HG02885 (cell line): ENCODE results near the gene OPCML.

ENCODE experiments used
- ATAC-seq: cut with Tn5 transposase; IDR thresholded peaks from one replicate; pipeline ENCODE4 v1.9.1; 2021; ENCODE audit warnings: mild to moderate bottlenecking; ENCODE audit not compliant: unreplicated experiment, poor library complexity

Gene OPCML

DNA sequence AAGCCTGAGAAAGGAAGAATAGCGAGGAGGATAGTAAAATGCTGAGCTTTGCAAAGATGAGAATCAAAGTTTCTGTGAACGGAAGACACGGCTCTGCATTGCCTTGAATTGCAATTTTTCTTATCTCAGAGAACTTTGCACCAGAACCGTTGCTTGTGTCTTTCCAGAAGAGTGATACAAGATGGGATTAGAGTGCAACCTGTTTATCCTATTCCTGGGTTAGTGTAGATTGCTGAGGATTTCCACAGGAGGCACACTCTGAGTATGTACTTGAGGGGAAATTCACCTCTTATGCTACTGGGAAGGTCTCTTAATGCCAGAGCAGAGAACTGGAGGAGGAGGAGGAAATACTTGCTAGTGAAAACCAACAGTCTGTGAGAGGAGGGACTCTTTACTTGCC is 377.5 kb downstream of the OPCML start:
- ATAC-seq, result no peak

DNA sequence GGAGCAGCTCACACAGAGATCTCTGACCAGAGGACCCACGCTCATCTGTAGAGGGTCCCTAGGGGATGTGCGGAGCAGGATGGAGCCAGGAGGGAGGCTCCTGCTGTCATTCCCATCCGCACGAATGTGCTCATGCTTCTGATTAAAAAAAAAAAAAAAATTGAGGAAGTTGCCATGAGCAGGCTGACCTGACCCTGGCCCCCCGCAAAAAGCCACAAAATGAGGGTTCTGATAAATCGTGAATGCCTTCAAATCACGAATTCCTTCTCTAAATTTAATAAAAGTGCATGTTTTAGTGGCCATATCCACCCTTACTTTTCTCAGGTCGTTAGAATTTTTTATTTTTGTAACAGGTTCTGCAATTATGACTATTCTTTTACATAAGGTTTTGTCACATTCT is 378.2 kb downstream of the OPCML start:
- no peak for ATAC-seq

DNA sequence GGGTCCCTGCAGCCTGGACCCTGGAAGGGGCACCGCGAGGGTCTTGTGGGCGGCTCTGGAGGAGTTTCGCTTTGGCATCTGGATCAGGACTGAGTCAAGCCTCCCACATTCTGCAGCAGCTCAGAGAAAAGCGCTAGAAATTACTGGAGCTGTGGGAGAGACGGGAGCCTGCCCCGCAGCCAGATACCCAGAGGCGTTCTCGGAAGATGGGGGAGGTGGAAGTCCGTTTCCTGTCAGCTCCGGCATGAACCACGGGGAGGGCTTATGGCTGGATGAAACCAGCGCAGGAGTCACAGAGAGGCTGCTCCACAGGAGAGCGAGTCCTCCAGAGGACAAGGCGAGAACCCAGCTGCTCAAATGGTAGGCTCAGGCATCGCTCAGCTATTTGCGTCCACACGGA is 379.3 kb downstream of the OPCML start:
- ATAC-seq, result no peak

DNA sequence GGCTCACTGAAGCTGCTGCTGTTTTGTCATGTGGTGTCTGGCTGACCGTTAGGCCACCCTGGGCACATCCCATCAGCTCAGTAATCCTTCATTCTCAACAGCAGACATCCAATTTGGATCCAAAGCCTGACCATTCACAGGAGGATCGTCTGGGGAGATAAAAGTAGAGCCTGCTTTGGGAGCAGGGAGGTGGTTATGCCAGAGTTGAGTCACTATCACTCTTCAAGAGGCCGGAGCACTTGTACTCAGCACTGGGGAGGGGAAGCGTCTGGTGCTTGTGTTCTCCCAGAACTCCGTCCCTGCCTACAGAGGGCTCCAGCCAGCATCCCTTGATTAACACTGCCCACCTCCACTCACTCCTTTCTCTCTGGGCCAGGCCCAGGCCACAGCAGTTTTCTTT is 382.6 kb downstream of the OPCML start:
- ATAC-seq, result no peak

DNA sequence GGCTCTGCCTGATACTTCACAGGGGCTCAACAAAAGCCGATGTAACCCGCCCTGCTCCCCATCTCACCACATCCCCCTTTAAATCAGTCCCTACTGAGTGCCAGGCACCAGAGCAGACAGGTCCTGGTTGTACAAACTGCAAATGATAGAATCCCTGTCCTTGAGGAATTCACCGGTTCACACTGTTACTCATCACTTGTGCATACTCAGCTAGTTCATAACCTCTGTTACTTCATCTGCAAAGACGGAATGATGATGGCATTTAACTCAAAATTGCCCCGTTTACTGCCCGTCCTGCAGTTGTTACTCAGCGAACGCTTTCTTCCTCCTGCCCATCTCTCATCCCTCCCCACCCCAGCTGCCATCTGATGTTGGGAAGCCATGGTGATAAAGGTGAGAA is 384.7 kb downstream of the OPCML start:
- ATAC-seq, result no peak

DNA sequence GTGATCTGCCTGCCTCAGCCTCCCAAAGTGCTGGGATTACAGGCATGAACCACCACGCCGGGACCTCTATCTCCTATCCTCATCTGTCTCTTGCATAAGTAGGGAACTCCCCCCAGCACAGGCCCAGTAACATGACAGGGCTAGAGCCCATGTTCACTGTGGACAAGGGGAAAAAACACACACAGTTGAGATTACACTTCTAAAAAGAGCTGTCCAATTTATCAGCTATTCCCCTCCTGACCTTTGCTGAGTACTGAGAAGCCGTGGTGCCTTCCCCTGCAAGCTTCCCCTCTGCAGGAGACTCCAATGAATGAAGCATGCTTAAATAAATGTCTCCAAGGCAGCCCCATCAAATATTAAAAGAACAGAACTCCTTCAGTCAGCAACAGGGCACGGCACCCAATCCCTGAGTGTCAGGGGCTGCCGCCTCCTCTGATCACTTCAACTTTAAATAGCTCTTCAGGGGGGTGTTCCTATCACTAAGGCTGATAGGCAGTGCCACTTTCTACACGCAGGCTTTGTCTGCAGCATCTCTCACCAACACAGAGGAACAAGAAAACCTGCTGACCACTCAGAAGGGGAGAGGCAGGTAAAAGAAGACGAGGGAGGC is 385.5 kb downstream of the OPCML start:
- ATAC-seq, result no peak

DNA sequence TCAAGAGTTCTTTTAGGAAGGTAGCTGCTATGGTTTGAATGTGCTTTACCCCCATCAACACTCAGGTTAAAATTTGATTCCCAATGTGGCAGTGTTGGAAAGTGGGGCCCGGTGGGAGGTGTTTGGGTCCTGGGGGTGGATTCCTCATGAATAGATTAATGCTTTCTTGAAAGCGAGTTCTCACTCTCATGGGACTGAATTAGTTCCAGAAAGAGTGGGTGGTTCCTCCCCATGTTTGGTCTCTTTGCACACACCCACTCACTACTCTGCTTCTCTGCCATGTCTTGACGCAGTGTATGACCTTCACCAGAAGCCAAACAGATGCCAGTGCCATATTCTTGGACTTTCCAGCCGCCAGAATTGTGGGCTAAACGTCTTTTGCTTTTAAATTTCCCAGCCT is 394.4 kb downstream of the OPCML start:
- no peak for ATAC-seq

DNA sequence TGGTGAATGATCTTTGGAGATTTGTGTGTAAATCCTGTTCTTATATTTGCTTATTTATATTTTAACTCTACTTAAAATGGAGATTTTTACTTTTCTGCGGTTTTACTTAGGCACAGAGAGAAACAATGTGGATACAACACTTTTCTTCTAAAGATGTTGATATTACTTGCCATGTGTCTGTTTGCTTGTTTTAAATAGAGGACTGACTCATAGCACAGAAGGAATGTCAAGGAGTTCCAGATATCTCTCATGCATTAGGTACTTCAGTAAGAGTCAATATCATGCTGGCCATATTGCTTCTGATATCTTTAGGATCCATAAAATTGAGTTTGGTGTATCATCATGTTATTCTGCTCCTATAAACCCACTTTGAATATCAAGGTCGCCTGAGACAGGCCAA is 395.0 kb downstream of the OPCML start:
- ATAC-seq, result no peak

DNA sequence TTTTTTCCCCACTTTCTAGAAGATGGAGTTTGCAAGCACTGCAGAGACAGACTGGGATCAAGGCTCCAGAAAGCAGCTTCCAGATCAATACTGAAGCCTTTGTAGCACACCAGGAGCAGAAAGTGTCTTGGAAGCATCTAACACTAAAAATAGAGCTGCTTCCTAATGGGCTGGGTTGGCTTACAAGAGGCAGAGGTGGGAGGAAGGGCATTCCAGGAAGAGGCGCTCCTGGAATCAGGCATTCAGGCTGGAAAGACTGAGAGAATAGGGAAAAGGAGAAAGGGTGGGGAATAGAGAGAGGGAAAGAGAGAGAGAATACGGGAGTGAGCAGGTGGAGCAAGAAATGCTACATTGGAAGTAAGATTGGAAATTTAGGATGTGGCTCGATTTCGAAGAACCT is 395.9 kb downstream of the OPCML start:
- no peak for ATAC-seq

DNA sequence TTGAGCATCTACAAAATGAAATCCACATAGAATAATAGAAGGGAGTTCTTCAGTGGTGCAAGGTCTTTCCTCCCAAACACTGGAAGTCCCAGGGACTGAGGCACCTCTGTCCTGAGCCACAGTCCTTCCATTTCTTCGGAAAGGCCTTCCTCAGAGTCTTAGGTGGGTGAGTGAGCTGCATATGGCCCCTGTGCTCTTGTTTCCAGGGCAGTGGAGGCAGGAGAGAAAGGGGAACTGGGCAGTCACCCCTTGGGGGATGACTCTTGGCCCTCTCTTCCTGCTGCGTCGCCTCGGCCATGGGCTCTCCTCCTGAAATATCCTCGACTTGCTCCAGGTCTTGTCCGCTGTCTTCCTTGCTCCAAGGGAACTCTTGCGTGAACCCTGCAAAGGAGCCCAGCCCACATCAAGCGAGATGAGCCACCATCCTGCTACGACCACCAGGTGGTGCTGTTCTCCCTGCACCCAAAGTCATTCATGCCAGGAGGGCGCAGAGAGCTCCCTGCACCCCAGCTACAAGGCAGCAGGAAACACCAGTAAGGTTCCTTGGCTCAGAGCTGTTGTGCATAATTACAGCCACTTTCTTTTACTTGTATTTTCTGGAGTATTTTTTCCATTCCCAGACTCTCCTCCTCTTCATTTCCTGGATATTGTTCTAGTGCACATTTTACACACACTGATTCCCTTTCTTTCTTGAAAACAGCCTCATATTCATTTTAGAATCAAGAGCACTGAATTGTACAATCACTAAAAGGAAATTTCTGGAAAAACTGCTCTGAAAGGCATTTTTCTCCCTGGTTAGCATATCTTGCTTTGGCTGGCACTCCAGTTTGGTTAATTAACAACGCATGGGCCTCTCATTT is 397.8 kb downstream of the OPCML start:
- ATAC-seq, result peak; percentile 87

DNA sequence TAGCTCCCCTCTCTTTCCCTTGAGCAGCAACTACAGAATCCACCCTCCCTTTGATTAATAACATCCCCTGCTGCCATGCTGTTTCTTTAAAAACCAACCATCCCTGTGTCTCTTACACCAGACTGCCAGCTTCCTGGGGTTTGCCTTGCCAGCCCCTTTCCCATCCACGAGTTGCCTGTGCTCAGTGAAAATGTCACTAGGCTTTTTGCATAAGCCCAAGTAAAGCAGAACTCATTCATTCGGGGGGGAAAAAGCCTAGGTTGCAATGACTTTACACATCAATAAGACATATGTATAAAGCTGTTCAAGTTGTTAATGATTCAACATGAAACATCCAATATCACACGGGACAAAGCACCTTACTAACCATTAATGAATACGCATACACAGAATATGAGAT is 398.7 kb downstream of the OPCML start:
- no peak for ATAC-seq

DNA sequence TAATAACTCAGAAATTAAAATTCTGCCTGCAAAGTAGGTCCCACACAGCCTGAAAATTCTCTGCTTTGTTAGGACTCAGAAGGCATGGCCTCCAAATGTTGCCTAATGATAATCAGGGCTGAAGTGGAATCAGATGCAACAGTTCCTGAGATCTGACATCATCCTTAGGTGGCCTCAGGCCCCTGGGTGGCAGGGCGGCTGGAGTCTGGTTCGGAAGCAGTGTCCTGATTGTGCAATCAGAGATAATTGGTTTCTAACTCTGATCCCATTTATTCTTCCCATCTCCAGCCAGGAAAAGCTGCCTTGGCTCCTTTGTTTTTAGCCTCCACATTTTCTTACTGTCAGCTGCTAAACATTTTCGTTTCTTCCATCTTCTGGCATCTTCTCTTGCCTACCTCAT is 399.3 kb downstream of the OPCML start:
- ATAC-seq, result no peak

DNA sequence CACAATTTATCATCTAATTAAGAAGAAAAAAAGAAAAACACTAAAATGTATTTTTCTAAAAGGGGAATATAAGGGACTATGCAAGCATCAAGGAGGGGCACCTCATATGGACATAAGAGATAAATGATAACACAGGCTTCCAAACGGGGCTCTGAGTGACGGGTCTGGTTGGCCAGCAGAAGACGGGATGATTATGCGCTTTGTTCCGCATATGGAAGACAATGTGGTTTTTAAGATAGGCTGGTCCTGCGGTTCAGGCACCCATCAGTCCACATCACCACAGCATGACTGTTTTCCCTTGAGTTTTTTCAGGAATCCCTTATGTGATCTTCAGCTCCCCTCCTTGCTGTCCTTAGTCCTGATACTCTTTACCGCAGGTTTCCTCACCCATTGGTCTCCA is 404.6 kb downstream of the OPCML start:
- ATAC-seq, result no peak

DNA sequence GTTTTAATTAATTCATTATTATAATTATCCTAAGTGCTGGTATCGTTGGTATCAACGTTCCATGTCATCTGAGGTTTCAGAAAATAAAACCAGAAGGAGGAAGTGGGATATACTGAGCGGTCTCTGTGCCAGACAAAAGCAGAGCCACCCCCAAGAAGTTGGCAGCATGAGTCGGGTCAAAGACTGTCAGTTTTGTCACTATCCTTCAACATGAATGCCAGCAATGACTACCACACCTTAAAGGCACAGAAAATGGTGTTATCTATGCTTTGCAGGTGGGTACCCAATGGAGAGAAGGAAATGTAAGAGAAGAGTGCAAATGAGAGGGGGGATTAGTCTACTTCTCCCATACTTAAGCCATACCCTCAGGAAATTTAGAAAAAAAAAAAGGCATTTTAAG is 408.5 kb downstream of the OPCML start:
- ATAC-seq, result no peak

DNA sequence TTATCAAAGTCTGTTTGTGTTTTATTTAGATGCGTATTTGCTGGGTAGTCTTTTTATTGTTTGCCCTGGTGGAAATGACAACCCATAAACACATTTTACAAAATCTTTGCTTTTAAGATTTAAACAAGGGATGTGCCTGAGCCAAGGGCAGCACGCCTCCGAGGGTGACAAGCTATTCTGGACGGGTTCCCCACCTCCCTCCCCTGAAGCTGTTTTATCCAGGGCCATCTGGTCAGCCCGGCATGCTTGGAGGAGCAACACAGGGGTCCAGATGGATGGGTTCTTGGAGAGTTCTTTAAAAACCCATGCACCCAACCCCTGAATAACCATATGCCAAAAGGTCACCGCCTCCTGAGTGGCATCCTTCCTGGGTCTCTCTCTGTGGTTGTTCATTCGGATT is 408.9 kb downstream of the OPCML start:
- ATAC-seq, result no peak

DNA sequence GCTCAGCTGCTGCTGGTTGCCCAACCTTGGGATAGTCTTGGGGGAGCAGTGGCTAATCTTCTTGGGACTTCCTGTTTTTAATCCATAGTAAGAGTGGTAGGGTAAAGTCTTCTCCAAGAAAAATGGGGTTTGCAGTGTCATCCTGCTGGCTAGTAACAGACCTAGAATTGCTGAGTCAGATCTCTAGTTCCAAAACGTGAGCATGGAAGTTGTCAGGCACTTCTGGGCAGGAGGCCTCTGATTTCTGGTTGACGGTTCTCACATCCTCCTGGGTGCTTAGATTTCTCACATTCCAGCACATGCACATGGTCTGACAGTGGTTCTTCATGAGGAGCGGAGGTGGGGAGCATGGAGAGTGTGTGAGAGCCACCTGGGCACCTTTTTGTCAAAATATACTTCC is 410.0 kb downstream of the OPCML start:
- no peak for ATAC-seq

DNA sequence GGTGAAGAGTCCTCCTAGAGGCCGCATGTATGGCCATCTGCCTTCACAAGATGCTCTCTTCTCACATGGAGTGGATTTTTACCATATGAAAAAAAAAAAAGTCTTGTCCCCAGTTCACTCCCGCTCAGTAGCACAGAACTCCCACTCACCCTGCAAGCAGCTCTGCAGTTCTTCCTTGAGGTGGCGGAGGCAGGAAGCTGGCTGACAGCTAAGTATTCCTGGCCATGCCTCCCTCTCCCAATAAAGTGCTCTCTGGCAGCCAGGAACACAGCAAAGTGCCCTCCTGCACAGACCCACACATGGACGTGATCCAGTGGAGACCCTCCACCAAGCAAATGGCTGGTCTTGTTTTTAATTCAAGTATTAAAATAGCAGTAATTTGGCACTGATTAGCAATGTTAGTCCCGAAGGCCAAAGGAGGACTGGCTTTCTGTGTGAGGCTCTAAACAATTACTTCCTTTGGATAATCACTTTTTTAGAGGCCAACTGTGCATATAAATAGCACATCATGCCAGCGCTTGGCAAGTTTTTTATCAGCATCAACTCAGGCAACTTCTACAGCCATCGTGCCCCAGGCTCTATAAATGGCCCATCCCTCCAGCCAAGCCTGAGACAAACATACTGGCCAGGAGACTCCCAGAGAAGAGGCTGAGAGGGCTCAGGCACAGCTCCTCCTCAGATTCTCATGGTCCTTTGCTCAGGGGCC is 413.6 kb downstream of the OPCML start:
- ATAC-seq, result no peak

DNA sequence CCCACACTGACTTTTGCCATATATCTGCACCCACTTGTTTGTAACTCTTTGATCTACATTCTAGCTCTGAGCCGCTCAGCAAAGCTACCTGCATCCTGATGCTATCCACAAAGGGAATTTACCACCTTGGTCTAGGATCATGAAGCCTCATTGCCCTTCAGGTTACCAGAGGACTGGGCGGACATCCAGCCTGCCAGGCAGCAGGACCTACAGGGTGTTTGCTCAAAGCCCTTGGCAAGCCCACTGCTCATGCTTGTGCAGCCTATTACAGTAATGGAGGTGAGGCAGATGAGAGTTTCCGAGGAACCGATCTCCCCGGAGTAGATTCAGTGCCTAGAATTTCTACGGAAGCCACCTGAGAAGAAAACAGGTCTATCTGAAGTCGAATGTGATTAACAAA is 417.2 kb downstream of the OPCML start:
- ATAC-seq, result no peak

DNA sequence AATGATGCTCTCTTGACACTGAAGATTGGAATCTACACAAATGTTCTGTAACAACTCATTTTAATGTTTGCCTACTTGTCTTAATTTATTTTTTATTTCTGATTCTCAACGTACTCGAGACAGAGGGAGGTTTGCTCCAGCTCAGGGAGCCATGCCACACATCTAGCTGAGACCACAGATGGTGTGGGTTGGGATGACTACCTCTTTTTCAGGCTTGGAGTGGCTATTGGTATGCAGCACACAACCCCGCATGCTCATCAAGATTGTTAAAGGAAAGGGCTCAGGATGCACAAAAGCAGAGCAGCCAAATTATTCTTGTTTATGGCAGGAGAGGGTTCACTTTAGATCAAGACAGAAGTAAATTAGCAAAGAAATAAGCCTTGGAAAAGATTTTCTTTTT is 424.5 kb downstream of the OPCML start:
- no peak for ATAC-seq

DNA sequence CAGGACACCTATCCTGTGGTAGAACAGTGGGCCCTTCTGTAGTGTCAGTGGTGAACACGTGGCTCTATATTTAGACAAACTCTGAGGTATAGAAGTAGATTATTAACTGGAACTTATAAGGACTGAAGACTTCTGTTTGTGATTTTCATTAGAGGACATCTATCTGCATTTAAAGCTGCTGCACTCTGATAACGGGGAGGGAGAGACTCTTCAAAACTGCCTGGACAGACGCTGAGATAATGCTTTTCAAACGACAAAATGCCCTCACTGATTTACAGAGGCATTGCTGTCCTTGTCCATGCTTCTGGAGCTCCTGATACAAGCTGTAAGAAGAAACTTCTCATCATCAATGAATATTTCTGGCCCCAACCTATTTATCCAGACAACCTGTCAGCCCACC is 425.2 kb downstream of the OPCML start:
- ATAC-seq, result no peak

DNA sequence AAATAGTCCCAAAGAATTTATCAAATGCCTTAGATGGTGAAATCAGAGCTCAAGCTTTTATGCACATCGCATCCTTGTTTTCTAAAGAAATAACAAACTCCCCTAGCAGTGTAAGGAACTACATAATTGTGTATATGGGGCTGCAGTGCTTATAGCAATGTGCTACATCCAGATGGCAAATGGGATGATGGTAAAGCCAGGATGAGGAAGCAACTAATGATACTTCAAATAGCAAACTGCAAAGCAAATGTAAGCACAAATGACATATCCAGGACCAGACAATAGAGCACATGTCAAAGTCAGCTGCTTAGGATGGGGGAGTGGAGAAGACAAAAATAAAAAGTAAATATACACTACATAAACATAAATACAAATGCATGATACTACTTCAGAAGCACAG is 425.9 kb downstream of the OPCML start:
- ATAC-seq, result no peak
